Nephron (organoid): ENCODE results near the gene SIDT1.
A peak's percentile ranks its signal among the peaks of the same experiment; 100 is the strongest.

Experiments
- H3K27ac Mint-ChIP-seq, 3 experiments: 2 replicates each; pipeline ENCODE4 v1.8.0; 2020; ENCODE audit warnings: mixed read lengths in 3 of 3, mild to moderate bottlenecking in 2 of 3, moderate library complexity in 1 of 3
- H3K27me3 Mint-ChIP-seq: 2 replicates; pipeline ENCODE4 v1.8.0; 2021; ENCODE audit warnings: low read depth, mild to moderate bottlenecking, moderate library complexity, mixed read lengths
- H3K36me3 Mint-ChIP-seq: 2 replicates; pipeline ENCODE4 v1.8.0; 2020; ENCODE audit warnings: low read depth, mixed read lengths
- H3K4me1 Mint-ChIP-seq: 2 replicates; pipeline ENCODE4 v1.8.0; 2020; ENCODE audit warnings: mixed read lengths
- H3K4me3 Mint-ChIP-seq, 3 experiments: 2 replicates each; pipeline ENCODE4 v1.8.0; 2020; ENCODE audit warnings: mild to moderate bottlenecking in 3 of 3, mixed read lengths in 3 of 3, moderate library complexity in 2 of 3
- H3K9me3 Mint-ChIP-seq: 2 replicates; pipeline ENCODE4 v1.8.0; 2020; ENCODE audit warnings: mixed read lengths
- CTCF ChIP-seq, 3 experiments: fragments of 200-600 bp; sonication (generic); IDR thresholded peaks; one replicate each; pipeline ENCODE4 v1.5.0; 2021; ENCODE audit warnings: antibody characterized with exemption in 3 of 3; ENCODE audit not compliant: unreplicated experiment in 3 of 3

The SIDT1 gene

GRCh38 chr3:113535898-113536297 is 3.5 kb downstream of the SIDT1 start:
- Mint-ChIP-seq H3K4me1 (peaks cover 21% of the 10 kb centered on the region), H3K36me3 (no peaks in the 10 kb centered on the region), H3K27ac (no peak overlapping the region), H3K4me3 (no peak overlapping the region), H3K27me3 (peaks cover 66% of the 10 kb centered on the region), H3K9me3 (no peaks in the 10 kb centered on the region)
- peak in 2 of 3 experiments; percentile 22 to 23 for TF ChIP-seq CTCF (IDR thresholded peaks at IDR 0.05; ENCODE audit: unreplicated experiment in 3 of 3)

DNA sequence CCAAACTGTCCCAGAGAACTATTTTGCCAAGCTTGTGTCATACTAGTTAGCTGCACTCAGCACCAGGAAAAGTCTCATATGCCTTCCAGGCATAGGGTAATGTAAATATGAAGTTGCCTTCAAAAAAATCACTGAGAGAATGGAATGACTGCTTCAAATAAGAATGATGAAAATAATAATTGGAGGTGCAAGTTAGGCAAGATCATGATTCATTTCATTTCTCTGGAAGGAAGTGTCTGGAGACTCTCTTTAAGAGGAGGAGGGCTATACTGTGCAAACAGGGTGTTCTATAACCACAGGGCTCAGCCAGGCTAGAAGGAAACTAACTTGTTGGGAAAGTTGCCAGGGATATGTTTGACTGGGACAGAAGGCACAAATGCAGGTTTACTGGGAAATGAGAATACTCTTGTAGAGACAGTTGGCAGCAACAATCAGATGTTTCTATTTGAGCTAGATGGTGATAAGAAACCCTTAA is 4.3 kb downstream of the SIDT1 start:
- TF ChIP-seq CTCF (IDR thresholded peaks at IDR 0.05; ENCODE audit: unreplicated experiment in 3 of 3) = no peak
- Mint-ChIP-seq H3K27ac (no peak overlapping the region), H3K9me3 (no peaks in the 10 kb centered on the region), H3K4me3 (no peak overlapping the region), H3K4me1 (peaks cover 21% of the 10 kb centered on the region), H3K36me3 (no peaks in the 10 kb centered on the region), H3K27me3 (peaks cover 61% of the 10 kb centered on the region)

DNA sequence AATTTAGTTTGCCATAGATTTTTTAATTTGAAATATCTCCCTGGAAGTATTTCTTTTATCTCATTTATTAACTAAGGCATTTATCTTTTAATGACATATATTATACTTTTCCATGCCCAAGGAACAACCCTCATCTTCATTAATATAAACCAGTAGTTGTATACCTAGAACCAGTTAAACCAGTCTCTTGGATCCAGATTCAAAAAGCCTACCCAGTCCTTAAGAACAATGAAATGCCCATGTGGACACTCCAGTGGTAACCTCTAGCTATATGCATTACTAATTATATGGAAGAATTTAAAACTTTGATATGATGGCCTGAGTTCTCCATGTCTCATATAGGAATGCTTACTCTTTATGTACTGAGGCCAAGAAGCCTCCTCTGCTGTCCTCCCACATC is 4.8 kb downstream of the SIDT1 start:
- H3K9me3 Mint-ChIP-seq = no peaks in the 10 kb centered on the region
- no peaks in the 10 kb centered on the region for H3K36me3 Mint-ChIP-seq
- TF ChIP-seq CTCF (IDR thresholded peaks at IDR 0.05; ENCODE audit: unreplicated experiment in 3 of 3) = no peak
- peaks cover 56% of the 10 kb centered on the region for H3K27me3 Mint-ChIP-seq
- H3K27ac Mint-ChIP-seq = no peak overlapping the region
- no peak overlapping the region for H3K4me3 Mint-ChIP-seq
- peaks cover 18% of the 10 kb centered on the region for H3K4me1 Mint-ChIP-seq

- Mint-ChIP-seq H3K27me3 (peaks cover 14% of the 10 kb centered on the region), H3K27ac (no peak overlapping the region), H3K36me3 (no peaks in the 10 kb centered on the region), H3K4me3 (no peak overlapping the region), H3K4me1 (peaks cover 3% of the 10 kb centered on the region), H3K9me3 (peaks cover 10% of the 10 kb centered on the region)
- no peak for TF ChIP-seq CTCF (IDR thresholded peaks at IDR 0.05; ENCODE audit: unreplicated experiment in 3 of 3)
Observed at GRCh38 chr3:113541519-113541918, 9.2 kb downstream of the SIDT1 start.

DNA sequence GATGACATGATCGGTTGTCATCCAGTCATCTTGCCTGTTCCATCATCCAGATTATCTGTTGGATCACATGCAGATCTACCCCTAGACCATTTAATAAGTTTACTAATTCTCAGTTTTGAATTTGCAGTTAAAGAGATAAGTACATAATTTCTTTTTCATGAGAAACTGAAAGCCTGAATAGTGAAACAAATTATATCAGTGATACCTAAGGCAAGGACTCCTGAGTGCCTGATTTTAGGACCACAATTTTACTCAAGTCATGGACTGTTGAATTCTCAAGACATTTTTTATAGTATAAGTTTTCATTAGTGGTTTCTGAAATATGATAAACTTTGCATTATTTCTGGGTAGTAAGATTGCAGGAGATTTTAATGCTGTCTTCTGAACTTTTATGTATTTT is 13.2 kb downstream of the SIDT1 start:
- Mint-ChIP-seq H3K36me3 (no peaks in the 10 kb centered on the region), H3K9me3 (peaks cover 15% of the 10 kb centered on the region), H3K27ac (no peak overlapping the region), H3K27me3 (peaks cover 4% of the 10 kb centered on the region), H3K4me1 (no peaks in the 10 kb centered on the region), H3K4me3 (no peak overlapping the region)
- TF ChIP-seq CTCF (IDR thresholded peaks at IDR 0.05; ENCODE audit: unreplicated experiment in 3 of 3) = no peak

DNA sequence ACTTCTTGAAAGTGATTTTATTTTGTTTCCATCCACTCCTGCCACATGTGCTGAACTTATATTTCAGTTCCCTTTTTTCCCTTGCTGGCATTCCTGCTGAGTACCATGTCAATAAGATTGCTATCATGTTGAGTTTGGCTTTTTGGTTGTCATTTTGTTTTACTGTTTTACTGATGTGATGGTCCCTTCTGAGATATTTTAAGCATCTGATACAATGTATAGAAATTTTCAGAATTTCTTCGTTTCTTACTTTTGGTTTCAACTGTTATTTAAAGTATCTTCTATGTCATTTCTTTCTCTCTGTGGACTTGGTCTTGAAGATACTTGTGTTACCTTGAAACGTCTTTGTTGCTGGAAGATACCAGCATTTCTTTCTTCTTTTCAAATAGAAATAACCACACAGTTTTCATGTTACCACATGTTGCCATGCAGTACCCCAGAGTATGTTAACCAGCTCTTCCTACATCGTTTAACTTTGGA is 14.1 kb downstream of the SIDT1 start:
- no peak for TF ChIP-seq CTCF (IDR thresholded peaks at IDR 0.05; ENCODE audit: unreplicated experiment in 3 of 3)
- H3K4me3 Mint-ChIP-seq = no peak overlapping the region
- no peaks in the 10 kb centered on the region for H3K27me3 Mint-ChIP-seq
- no peak overlapping the region for H3K27ac Mint-ChIP-seq
- no peaks in the 10 kb centered on the region for H3K36me3 Mint-ChIP-seq
- no peaks in the 10 kb centered on the region for H3K4me1 Mint-ChIP-seq
- H3K9me3 Mint-ChIP-seq = peaks cover 15% of the 10 kb centered on the region
